Fibroblast of pulmonary artery (primary cell): ENCODE results near the gene SPATS2L.

Experiments used
- DNase-seq: peaks from one replicate; pipeline ENCODE4 v3.0.0-alpha.2; 2010; ENCODE audit warnings: low read depth
- H3K4me3 ChIP-seq: replicated peaks from 2 replicates; pipeline ENCODE4 v1.5.1; 2011; ENCODE audit warnings: low read depth, mild to moderate bottlenecking, control low read depth, low read length, moderate library complexity
- TF ChIP-seq, protein P1 (sequence below): IDR thresholded peaks from 2 replicates; pipeline ENCODE4 v1.5.1; 2011; ENCODE audit warnings: mild to moderate bottlenecking, control low read depth, low read length, inconsistent platforms; ENCODE audit errors: missing control alignments

SPATS2L gene

DNA sequence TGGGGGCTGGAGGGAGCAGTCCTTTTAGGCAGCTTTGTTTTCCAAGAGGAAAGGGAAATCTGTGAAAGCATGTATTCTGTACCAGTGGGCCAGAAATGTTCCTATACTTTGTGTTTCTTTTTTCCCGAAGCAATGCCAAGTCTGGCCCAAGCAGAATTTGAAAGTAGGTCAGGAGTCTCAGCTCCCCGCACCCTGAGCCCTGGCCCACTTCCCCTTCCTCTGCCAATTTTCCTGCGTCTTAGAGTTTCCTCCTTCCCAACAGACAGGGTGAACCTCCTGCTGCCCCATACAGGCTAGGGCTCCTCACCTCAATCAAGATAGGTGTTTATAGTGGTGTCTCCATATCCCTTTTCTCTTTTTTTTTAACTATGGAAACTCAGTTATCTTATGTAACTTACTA is 138.0 kb downstream of the SPATS2L start:
- H3K4me3 ChIP-seq, result no peak overlapping the region
- TF ChIP-seq, protein P1, sequence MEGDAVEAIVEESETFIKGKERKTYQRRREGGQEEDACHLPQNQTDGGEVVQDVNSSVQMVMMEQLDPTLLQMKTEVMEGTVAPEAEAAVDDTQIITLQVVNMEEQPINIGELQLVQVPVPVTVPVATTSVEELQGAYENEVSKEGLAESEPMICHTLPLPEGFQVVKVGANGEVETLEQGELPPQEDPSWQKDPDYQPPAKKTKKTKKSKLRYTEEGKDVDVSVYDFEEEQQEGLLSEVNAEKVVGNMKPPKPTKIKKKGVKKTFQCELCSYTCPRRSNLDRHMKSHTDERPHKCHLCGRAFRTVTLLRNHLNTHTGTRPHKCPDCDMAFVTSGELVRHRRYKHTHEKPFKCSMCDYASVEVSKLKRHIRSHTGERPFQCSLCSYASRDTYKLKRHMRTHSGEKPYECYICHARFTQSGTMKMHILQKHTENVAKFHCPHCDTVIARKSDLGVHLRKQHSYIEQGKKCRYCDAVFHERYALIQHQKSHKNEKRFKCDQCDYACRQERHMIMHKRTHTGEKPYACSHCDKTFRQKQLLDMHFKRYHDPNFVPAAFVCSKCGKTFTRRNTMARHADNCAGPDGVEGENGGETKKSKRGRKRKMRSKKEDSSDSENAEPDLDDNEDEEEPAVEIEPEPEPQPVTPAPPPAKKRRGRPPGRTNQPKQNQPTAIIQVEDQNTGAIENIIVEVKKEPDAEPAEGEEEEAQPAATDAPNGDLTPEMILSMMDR, result no peak
- no peak for DNase-seq

DNA sequence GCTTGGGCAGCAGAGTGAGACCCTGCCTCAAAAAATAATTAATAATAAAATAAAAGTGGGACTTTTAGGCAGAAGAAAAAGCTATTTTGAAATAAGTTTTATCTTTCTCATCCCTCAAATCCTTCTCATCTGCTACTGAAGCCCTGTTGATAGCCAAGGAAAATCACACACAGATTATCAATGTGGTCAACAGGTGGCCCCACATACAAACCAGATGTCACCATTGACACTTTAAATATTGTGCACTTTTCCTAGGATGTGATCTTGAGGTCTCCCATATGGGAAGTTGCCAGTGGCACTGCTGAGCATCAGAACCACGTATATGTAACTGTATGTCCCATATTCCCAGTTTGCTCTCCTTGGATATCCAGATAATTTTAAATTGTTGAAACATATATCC is 138.8 kb downstream of the SPATS2L start:
- TF ChIP-seq, protein P1, result no peak
- DNase-seq, result no peak
- no peak overlapping the region for H3K4me3 ChIP-seq

DNA sequence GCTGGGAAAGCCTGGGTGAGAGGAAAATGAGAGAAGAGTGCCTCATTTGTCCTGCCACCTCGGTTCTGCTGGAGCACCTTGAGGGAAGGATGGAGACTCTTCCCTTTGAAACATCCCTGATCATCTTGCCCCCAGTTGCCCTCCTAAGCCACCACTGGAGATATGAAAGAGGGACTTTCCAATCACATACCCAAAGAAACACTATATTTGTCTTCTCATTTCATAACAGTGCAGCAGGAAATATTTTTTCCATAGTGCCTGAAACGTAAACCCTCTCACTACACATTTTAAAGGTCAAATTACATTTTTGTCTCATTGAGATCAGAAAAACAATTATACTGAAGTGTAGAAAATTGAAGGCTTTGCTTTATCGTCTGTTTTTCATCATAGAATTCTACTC is 140.1 kb downstream of the SPATS2L start:
- no peak overlapping the region for H3K4me3 ChIP-seq
- no peak for DNase-seq
- TF ChIP-seq, protein P1, result no peak

DNA sequence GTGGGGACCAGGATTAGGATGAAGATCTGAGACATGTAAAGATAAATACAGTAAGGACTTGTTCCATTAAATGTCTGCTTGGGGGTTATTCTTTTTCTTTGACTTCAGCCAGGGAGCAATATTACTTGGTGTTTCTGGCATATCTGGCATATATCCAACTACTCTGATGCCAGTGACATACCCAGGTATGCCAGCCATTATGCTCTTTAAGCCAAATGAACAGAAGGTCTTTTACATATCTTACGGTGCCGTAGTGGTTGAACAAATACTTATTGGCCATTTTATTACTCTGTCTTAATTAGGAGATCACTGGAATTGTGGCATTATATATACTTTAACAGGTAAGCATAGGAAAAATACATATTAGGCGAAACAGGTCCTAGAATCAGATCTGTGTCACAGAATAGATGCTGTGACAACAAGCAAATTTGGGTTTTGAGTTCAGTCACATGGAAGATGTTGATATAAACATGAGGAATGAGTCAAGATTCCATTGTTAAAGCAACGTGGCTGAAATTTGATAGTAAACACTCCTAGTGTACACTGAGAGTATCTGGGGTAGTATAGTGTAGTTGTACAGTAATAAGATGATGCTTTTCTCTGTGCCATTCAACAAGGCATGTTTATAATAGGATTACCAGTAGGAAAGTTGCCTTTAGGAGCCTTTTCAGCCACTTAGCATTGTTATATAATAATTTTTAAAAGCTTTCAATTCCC is 140.8 kb downstream of the SPATS2L start:
- DNase-seq, result peak; percentile 25
- TF ChIP-seq, protein P1, result no peak
- no peak overlapping the region for H3K4me3 ChIP-seq

DNA sequence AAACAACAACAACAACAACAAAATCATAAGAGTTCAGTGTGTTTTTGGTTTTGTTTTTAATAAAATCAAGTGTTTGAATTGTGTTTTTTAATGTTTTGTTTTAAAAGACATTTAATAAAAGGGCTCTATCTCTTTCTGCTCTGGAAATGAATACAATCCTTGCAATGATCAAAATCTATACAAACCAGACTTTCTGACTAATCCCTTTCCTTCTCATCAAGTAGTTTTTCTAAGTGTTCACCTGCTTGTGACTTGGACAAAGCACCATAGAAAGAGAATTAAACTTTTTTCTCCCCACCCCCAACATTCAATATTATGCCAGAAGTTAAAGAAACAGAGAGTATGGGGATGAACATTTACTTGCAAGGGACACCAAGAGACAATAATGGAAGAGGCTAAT is 142.0 kb downstream of the SPATS2L start:
- H3K4me3 ChIP-seq, result no peak overlapping the region
- no peak for DNase-seq
- TF ChIP-seq, protein P1, result no peak

DNA sequence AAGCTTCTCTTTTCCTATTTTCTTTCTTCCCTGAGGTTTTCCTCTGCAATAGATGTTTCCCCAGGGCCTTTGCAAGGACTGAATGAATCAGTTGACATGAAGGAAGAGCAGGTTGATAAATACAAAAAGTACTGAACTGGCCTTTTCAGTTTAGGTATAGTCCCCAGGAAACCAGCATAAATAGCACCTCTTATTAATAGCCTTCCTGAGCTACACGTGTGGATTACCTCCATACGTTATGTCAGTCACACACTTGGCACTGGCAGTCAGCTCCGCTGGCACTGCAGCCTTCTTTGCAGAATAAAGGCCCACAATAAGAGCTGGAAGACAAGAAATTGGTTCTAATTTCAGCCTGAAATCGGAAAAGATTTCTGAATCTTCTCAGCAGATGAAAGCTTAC is 142.7 kb downstream of the SPATS2L start:
- no peak overlapping the region for H3K4me3 ChIP-seq
- no peak for DNase-seq
- TF ChIP-seq, protein P1, result no peak

DNA sequence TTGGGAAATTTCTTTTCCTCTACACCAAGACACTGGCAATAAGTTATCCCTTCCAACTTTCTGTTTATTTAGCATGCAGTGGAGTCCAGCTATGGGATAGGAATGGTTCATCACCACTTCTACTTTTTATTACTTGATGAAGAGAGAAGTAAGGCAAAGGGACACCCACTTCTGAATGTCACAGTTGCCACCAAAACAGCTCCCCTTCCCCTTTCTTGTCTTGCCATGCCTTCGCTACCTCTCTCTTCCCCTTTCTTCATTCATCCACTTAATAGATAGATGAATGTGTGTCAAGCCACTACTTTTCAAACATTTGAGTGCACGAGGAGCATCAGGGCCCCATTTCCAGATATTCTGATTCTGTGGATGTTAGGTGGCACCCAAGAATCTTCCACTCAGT is 143.8 kb downstream of the SPATS2L start:
- no peak for DNase-seq
- no peak overlapping the region for H3K4me3 ChIP-seq
- TF ChIP-seq, protein P1, result no peak
